Measurements from ENCODE around the gene P2RY2.
A peak's percentile ranks its signal among the peaks of the same experiment; 100 is the strongest.

P2RY2 gene

GRCh38 chr11:73236205-73236765 lies 18.2 kb downstream of the P2RY2 start:
- H3K4me3 ChIP-seq (ENCODE audit: low read depth, low read length): no peak overlapping the region
- no peak for TF ChIP-seq CTCF (IDR thresholded peaks at IDR 0.05; ENCODE audit: low read depth, low read length)

- TF ChIP-seq CTCF (IDR thresholded peaks at IDR 0.05; ENCODE audit: low read depth, low read length): peak; percentile 38; the same call in 1 of the 2 replicates
- no peak overlapping the region for H3K4me3 ChIP-seq (ENCODE audit: low read depth, low read length)
Measured at GRCh38 chr11:73236854-73237253, 18.8 kb downstream of the P2RY2 start.

- no peak for TF ChIP-seq CTCF (IDR thresholded peaks at IDR 0.05; ENCODE audit: low read depth, low read length)
- H3K4me3 ChIP-seq (ENCODE audit: low read depth, low read length): no peak overlapping the region
Measured at GRCh38 chr11:73237471-73238290, 19.6 kb downstream of the P2RY2 start.

DNA sequence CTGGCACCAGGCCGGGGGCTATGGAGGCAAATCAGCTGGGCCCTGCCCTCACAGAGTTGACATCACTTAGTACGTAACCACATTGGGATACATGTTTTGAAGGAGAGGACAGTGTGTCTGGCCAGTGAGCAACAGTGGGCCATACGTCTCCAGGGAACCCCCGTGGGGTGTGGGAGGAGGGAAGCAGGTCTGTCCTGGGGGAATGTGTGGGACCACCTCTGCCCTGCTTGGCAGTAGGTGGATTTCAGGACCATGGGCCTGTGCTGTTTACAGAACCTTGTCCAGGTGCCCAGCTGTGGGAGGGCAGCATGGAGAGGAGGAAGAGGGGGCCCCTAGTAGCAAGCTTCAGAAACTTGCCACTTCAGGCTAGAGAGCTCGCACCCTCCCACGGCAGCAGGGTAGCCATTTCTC lies 21.0 kb downstream of the P2RY2 start:
- TF ChIP-seq CTCF (IDR thresholded peaks at IDR 0.05; ENCODE audit: low read depth, low read length): no peak

DNA sequence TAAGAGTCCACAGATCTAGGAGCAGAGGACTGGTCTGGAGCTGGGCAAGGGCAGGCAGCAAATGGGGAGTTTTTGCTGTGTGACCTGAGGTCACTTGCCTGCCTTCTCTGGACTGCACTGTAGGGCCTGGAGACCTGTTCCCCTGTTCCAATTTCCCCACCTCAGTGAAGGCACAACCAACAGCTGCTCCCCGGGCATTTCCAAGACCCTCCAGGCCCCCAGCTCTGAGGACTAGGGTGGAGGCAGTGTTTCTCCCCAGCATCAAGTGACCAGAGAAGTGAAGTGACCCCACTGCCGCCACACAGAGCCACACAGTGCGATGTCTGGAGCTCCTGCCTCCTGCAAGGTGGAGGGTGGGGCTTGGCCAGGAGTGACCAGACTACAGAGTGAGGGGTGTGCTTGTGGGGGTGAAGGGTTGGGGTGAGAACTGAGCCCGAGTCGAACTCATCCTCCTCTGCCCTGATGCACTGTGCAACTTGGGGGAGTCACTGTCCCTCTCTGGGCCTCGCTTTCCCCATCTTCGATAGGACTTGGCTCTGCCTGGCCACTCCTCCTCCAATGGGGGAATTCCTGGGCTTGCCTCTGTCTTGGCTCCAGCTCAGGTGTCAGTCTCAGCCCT lies 21.6 kb downstream of the P2RY2 start:
- no peak overlapping the region for H3K4me3 ChIP-seq (ENCODE audit: low read depth, low read length)
- no peak for TF ChIP-seq CTCF (IDR thresholded peaks at IDR 0.05; ENCODE audit: low read depth, low read length)

More for the DNA sequence above, 21.0 kb downstream of the P2RY2 start:
- no peak overlapping the region for H3K4me3 ChIP-seq (ENCODE audit: low read depth, low read length)

GRCh38 chr11:73240190-73240781 lies 22.2 kb downstream of the P2RY2 start:
- no peak for TF ChIP-seq CTCF (IDR thresholded peaks at IDR 0.05; ENCODE audit: low read depth, low read length)
- no peak overlapping the region for H3K4me3 ChIP-seq (ENCODE audit: low read depth, low read length)
